GM18526 (cell line): Measurements from ENCODE around the gene USP22.

Experiments used
- POLR2A ChIP-seq: IDR thresholded peaks from 3 replicates; pipeline ENCODE4 v1.6.1; 2011; ENCODE audit not compliant: insufficient read length; ENCODE audit errors: extremely low read depth

Gene USP22

DNA sequence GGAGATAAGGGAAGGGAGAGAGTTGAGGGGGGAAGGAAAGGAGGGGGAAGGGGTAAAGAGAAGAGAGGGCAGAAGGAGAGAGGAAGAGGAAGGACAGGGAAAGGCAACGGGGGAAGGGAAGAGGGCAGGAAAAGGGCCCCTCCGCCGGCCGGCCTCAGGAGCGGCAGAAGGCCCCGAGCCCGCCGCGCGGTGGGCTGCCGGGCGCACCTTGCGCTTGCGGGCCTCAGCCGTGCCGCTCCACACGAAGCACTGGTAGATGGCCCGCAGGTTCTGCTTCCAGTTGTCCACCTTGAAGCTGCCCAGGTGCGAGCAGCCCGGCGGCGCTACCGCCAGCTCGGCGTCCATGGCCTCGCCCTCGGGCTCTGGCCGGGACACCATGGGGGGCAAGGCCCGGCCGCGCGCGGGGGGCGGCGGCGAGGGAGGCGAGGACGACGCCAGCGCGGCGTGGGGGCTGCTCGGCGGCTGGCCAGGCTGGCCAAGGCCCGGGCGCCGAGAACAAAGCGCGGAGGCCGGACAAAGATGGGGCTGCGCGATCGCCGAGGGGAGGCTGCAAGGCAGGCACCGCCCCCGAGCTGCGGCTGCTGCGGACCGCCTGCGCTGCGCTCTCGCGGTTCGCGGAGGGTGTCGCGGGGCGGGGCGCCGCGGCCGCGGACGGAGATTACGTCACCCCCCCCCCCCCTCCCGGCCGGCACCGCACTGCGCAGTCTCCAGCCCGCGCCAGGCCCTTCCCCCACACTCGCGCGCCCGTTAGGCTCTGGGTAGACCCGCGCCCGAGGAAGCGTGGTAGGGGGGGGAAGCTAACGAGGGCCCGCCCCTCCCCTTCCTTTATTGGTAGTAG lies at the start of gene USP22:
Gene USP22 (minus strand): TSS at position 554 of the 838 bp plus-strand sequence. CDS start 176 bp downstream, at position 378.
- peak; percentile 68 for TF ChIP-seq POLR2A

DNA sequence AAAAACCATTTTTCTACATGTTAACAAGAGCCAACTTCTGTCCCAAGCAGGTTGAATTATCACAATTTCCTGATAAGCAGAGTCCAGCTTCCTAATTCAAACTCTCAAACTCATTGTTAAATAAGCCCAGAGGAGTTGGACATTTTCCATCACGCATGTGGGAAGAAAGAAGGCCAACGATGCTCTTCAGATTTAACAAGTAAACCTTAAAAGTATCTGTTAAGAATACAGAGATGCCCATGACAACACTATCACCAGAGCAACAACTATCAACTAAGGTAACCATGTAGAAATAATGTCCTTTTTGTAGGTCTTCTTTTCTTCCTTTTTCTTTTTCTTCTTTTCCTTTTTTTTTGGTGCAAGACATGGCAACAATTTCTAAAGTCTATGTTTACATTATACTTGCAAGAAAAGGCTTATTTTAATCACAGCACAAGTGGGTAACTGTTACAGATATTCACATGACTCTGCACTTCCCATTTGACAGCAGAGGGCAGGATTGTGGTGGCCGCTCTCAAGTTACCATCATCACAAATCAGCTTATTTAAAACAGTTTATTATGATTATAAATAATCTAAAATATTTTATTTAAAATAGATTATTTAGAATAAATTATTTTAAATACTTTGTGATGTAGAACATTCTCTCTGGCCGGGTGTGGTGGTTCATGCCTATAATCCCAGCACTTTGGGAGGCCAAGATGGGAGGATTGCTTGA lies 48.2 kb upstream of the USP22 start:
- no peak for TF ChIP-seq POLR2A

DNA sequence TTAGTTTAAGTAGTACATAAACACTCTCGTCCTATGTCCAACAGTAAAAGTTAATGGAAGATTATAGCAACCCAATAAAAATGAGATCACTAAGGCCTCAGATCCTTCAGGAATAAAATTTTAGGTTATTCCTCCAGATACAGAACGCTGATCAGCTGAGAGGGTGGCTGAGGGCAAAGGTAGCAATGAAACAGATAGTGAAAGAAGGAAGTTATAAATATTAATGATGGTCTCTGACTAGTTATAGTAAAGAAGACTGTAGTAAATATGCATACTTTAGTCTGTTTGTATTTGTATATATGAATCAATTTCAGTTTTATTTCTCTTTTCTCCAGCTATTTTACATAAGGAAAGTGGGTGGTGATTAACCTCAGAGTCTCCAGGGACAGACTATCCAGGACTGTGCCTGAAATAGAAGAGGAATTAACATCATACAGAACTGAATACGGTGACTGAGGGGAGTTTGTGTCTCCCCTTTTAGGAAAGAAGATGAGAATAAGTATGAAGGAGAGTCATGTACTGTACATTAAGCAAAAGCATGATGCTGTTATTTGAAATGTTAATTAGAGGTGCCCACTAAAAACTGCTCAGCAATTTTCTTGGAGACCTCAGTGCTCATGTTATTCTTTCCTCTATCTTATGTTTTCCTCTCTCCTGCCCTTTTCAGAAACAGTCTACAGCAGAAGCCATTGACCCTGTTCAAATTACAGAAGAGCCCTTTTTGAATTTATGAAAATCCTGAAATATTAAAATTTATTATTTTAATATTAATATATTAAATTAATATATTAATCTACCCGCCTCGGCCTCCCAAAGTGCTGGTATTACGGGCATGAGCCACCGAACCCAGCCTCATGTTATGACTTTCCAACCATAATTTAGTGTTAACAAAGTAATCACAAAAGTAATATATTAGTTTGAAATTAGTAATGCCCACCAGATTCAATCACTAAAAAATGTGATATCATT lies 47.4 kb upstream of the USP22 start:
- no peak for TF ChIP-seq POLR2A

DNA sequence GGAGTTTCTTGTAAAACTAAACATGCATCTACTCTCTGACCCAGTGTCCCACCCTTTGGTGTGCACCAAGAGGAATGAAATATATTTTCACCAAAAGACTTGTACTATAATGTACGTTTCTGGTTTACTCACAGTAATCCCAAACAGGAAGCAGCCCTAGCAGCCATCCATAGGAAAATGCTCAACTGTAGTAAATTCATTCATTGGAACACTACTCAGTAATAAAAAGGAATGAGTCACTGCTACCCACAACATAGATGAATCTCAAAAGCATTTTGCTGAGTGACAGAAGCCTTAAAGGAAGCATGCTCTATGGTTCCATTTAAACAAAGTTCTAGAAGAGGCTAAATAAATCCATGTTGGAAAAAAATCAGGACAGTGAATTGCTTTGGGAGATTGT lies 46.3 kb upstream of the USP22 start:
- no peak for TF ChIP-seq POLR2A

DNA sequence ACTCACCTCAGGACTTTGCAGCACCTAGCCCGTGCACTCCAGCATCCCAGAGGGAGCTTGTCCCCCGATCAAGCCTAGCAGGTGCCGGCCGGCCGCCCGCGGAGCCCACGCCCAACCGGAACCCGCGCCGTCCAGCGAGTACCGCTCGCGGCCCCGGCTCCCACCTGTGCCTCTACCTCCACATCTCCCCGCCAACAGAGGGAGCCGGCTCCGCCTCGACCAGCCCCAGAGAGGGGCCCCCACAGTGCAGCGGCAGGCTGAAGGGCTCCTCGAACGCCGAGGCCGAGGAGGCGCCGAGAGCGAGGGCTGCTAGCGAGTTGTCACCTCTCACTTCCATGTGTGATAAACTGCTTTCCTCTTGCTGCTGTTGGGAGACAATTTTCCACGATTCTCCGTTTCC lies 42.9 kb upstream of the USP22 start:
- TF ChIP-seq POLR2A, result no peak

DNA sequence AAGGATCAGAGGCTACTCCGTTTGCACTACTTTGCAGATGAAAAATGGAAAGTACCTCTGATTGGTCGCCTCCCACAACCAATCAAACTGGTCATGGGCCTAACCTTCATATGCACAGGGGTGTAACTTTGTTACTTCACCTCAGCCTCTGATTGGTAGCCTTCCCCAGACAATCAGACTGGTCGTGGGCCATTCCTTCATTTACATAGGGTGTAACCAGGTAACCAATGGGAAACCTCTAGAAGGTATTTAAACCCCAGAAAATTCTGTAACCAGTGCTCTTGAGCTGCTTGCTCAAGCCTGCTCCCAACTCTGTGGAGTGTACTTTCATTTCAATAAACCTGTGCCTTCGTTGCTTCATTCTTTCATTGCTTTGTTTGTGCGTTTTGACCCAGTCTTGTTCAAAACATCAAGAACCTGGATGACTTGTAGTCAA lies 39.2 kb upstream of the USP22 start:
- TF ChIP-seq POLR2A, result no peak

DNA sequence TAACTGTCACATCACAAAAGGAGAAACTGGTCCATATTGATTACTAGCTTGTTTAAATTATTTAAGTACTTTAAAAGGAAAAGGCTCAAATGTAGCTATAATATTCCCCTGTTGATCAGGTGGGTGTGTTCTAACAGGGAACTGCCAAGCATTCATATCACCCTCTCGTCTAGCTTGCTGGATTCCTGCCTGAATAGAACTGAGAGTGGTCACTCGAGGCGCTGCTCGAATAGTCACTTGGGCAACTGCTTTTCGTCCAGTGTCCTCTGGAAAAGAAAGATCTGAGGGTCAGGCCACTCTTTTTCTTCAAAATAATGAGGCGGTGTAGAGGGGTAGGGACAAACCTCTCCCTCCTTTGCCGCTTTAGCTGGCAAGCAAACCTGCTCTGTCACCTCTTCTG lies 36.4 kb upstream of the USP22 start:
- TF ChIP-seq POLR2A, result no peak

DNA sequence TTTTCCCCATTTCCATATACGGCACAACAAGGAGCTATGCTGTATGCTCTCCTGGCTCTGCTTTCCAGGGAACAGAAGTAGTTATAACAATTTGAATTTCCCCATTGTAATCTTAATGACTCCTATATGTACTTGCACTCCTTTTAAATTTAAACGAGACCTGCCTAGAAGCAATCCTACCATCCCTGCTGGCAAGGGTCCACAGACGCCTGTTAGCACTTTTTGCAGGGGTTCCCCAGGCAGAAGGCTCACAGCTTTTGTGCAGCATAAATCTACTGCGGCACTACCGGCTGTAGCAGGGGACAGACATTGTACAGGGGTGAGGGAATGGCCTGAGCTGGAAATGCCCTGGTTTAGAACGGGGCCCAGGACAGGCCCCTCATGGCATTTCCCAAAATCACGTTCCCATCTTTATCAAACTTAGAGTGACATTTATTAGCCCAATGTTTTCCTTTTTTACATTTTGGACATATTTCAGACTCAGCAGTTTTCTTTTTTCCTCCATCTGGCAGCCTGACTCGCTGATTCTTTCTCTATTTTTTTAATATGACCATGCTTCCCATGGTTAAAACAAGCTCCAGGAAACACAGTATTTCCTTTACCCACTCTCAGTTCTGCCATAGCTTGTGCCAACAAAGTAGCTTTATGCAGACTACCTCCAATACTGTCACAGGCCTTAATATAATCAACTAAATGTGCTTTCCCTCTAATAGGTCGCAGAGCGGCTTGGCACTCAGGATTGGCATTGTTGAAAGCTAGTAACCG lies 35.4 kb upstream of the USP22 start:
- TF ChIP-seq POLR2A, result no peak

DNA sequence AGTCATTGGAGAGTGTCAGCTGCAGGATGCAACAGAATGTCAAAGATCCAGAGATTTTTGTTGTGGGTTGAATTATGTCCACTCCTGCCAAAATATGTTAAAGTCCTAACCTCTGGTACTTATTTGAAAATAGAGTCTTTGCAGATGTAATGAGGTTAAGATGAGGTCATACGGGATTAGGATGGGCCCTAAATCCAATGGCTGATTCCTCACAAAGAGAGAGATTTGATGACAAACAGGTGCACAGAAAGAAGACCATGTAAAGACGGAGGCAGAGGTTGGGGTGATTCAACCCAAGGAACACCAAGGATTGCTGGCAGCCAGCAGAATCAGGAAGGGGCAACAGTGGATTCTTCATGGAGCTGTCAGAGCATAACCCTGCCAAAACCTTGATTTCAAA lies 34.5 kb upstream of the USP22 start:
- no peak for TF ChIP-seq POLR2A

DNA sequence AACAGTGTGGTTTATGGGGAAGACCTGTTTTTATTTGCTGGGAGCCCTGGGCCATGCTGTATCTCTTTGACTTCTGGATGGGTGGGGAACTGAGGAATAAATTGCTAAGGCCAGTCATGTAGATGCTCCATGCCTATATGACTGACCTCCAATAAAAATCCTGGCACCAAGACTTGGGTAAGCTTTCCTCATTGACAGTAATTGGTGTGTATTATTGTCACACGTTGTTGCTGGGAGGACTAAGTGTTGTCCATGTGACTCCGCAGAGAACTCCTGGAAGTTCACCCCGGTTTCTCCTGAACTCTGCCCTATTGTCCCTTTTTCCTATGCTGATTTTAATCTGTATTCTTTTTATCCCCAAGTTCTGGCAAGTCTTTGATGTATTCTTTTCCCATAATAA lies 33.4 kb upstream of the USP22 start:
- no peak for TF ChIP-seq POLR2A

DNA sequence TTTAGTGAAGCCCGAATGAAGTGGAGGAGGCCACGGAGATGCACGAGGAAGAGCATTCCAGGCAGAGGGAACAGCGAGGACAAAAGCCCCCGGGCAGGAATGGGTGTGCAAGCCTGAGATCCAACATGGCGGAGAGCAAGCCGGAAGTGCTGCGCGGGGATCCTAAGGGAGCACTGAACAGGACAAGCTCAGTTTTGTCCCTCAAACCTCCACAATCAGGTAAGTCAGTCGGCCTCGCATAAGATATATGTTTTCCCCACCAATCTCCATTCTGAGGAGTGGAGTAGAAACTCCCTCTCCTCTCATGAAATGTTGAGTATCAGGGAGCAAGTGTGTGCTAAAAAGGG lies 32.9 kb upstream of the USP22 start:
- no peak for TF ChIP-seq POLR2A

DNA sequence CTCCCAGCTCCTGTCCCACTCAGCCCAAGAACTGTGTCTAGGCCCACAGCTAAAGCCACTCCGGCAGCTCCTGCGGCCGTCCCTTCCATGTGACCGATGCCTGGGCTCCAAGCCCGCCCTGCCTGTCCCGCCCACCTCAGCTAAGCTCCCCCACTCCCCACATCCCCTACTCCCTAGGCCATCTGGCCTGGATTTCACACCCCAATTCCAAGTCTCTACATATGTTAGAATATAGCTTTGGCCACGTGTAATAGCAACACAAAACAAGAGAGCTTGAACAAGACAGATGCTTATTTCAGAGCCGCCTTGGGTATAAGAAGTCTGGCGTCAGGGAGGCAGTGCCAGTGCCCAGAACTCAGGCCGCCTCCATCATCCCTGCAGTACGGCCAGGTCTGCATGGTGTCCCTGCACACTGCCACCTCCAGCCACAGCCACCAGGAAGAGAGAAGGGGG lies 30.0 kb upstream of the USP22 start:
- TF ChIP-seq POLR2A, result no peak

DNA sequence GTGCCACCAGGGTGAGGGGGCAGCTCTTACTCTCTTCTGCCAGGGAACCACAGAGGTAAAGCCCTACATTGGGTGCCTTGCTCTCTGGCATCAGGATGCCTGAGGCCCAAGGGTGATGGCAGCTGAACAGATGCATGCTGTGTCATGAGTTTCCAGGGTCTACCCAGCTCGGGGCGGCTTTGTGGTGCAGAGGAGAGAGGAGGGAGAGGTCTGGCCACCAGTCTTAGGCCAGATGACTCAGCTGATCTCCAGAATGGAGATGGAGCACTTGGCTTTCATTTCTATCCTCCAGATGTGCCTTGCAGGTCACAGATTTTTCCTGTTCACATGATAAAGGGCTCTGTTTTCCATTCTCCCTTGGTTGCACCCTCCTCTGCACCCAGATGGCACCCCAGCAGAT lies 23.6 kb upstream of the USP22 start:
- no peak for TF ChIP-seq POLR2A

DNA sequence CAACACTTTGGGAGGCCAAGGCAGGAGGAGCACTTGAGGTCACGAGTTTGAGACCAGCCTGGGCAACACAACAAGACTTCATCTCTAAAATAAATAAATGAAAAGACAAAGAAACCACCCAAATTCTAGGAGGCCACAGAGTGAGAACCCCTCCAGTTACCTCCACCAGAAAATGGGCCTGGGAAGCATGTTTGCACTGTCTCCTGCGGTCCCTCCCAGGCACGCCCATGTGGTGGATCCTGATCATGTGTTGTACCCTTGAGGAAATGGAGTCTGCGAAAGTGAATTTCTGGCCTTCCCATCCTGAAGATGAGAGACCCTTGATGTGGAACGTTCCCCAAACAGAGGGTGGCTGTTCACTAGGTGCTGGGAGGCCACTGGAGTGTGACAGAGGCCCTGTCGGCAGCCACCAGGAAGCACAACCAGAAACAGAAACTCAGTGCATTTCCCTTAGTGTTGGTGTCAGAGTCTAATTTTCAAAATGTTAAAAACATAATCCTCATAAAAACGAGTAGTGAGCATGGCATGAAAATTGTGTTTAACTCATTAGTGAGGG lies 19.2 kb upstream of the USP22 start:
- no peak for TF ChIP-seq POLR2A

DNA sequence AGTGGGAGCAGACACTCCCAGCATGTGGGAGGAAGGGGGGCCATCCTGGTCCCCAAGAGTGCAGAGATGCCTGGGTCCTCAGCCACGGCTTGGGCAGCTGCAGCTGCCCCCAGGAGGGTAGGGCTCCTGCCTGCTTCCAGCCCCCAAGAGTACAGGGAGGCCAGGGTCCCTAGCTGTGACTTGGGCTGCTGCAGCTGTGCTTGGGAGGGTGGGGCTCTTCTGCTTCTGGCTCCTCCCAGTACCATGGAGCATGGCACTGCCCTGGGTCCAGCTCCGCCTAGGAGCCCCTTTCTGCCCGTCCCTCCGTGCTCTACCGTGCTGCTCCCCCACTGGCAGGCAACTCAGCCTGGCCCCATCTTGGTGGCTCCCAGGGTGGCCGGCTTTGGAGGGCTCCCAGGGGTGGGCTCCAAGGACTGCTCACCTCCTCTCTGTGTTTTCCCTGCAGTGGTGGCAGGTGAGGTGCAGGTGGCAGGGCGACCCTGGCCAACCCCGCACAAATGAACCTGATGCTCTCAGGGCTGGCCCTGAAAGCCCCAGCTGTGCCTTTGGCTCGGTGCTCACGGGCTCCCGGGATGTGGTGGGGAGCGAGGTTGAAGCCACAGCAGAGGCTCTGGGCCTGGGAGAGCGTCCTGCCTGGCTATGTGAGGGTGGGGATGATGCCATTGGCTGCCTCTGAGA lies 18.5 kb upstream of the USP22 start:
- TF ChIP-seq POLR2A, result no peak
